Panc1 (cell line): ENCODE data around the gene P2RY6. TPM values are rescaled to one million over a fixed set of nuclear protein-coding genes. Genes with fewer than 3 reads are reported as not detected.
A peak's percentile ranks its signal among the peaks of the same experiment; 100 is the strongest.

Experiments
- ATAC-seq: fragments of 200-7000 bp; cut with Tn5 transposase; 2 replicates; pipeline ENCODE4 v1.9.1; 2020; ENCODE audit warnings: mild to moderate bottlenecking, moderate library complexity
- BruUV-seq: library from RNA; stranded (reverse); fragments of 400-500 nt; replicated peaks from 2 replicates; lab custom pipeline; 2021; lab: Mats Ljungman, UMichigan
- CTCF ChIA-PET: fragments of 300-600 bp; sonication (Branson Sonifier 250); formaldehyde crosslinking; loops from one replicate; lab custom pipeline; 2022; ENCODE audit warnings: antibody characterized with exemption; lab: Charles Lee
- POLR2A ChIA-PET: fragments of 300-600 bp; sonication (Branson Sonifier 250); formaldehyde crosslinking; loops from one replicate; lab custom pipeline; 2022; ENCODE audit warnings: antibody characterized with exemption; lab: Charles Lee
- DNase-seq: peaks from one replicate; pipeline ENCODE4 v3.0.0-alpha.2; 2010; ENCODE audit warnings: low read depth, low spot score
- H3K27ac ChIP-seq: 2 replicates; pipeline ENCODE4 v1.5.1; 2011; ENCODE audit warnings: mild to moderate bottlenecking, low read length, inconsistent platforms
- H3K27me3 ChIP-seq: fragments of 200-500 bp; sonication (Bioruptor generic); 2 replicates; pipeline ENCODE4 v1.6.0; 2014; ENCODE audit warnings: low read length, inconsistent platforms; ENCODE audit not compliant: control insufficient read depth, insufficient read depth
- H3K36me3 ChIP-seq: fragments of 200-500 bp; sonication (Bioruptor generic); 2 replicates; pipeline ENCODE4 v1.5.1; 2014; ENCODE audit warnings: inconsistent platforms, mild to moderate bottlenecking, low read length, moderate library complexity; ENCODE audit not compliant: control insufficient read depth, insufficient read depth
- H3K4me1 ChIP-seq: 2 replicates; pipeline ENCODE4 v1.5.1; 2011; ENCODE audit warnings: inconsistent platforms, mild to moderate bottlenecking, low read length, moderate library complexity; ENCODE audit not compliant: control insufficient read depth, insufficient read depth
- H3K4me3 ChIP-seq, 2 experiments: 2 replicates each; pipeline ENCODE4 v1.5.1; 2011 to 2012; ENCODE audit warnings: low read depth in 2 of 2, low read length in 2 of 2, mild to moderate bottlenecking in 2 of 2, inconsistent platforms in 1 of 2, moderate library complexity in 1 of 2
- H3K9me3 ChIP-seq: fragments of 200-500 bp; sonication (Bioruptor generic); 2 replicates; pipeline ENCODE4 v1.5.1; 2014; ENCODE audit warnings: low read depth, mild to moderate bottlenecking, inconsistent platforms, low read length, moderate library complexity; ENCODE audit not compliant: control insufficient read depth, insufficient read depth
- CTCF ChIP-seq: fragments of 450-650 bp; IDR thresholded peaks from 2 replicates; pipeline ENCODE4 v1.5.1; 2017; ENCODE audit warnings: mild to moderate bottlenecking
- POLR2AphosphoS5 ChIP-seq: IDR thresholded peaks from 2 replicates; pipeline ENCODE4 v1.6.1; 2012; ENCODE audit warnings: mild to moderate bottlenecking, low read depth, low read length, moderate library complexity
- REST ChIP-seq, 2 experiments: IDR thresholded peaks; 2 replicates each; pipeline ENCODE4 v1.6.1; 2011 to 2012; ENCODE audit warnings: low read depth in 2 of 2, control low read depth in 1 of 2, low read length in 1 of 2, mild to moderate bottlenecking in 1 of 2, moderate library complexity in 1 of 2; ENCODE audit not compliant: insufficient read depth in 1 of 2
- SIN3A ChIP-seq: IDR thresholded peaks from 2 replicates; pipeline ENCODE4 v1.6.1; 2012; ENCODE audit warnings: low read depth, mild to moderate bottlenecking, low read length, moderate library complexity, borderline replicate concordance; ENCODE audit not compliant: insufficient read depth
- TCF7L2 ChIP-seq: IDR thresholded peaks from 2 replicates; pipeline ENCODE4 v1.6.1; 2011; ENCODE audit warnings: mild to moderate bottlenecking, low read depth, low read length, inconsistent platforms
- in situ Hi-C: cut with HindIII; loops from 2 replicates; pipeline ENCODE4 v1.10.0; 2016; ENCODE audit warnings: low sequenced_read_pairs, low pct_unique_long_range_greater_than_20kb
- intact Hi-C: fragments of 100-400 bp; cut with micrococcal nuclease; formaldehyde crosslinking; loops from one replicate; pipeline ENCODE4 v1.10.0; 2022; ENCODE audit not compliant: unreplicated experiment
- total RNA-seq: library from RNA; stranded (reverse); gene quantifications from one replicate; pipeline ENCODE4 v1.2.1, GENCODE V29; 2021; ENCODE audit not compliant: unreplicated experiment

Gene P2RY6
- total RNA-seq, 1 experiment from 2014 or later: 0.59 TPM

- DNase-seq: no peak
- no peaks in the 10 kb centered on the region for H3K27me3 ChIP-seq
- TF ChIP-seq REST (IDR thresholded peaks at IDR 0.05; ENCODE audit: insufficient read depth in 1 of 2, low read depth in 2 of 2, low read length in 1 of 2): no peak
- TF ChIP-seq CTCF: no peak
- TF ChIP-seq POLR2AphosphoS5: no peak; the same call in 1 of the 2 replicates
- no peak for TF ChIP-seq TCF7L2
- TF ChIP-seq SIN3A: no peak; the same call in 1 of the 2 replicates
- intact Hi-C loops: loop anchor here (10.0 kb wide), 1 partner anchor 87 kb away; no protein-coding TSS in a partner anchor
- peak within 1 kb of the TSS; percentile 79 to 91 for H3K4me3 ChIP-seq
- peak; percentile 62 for ATAC-seq
- POLR2A ChIA-PET: interaction anchor here (0.6 to 0.7 kb wide), 3 partner anchors 25 to 60 kb away, joined by 3 read pairs; no protein-coding TSS in a partner anchor
- no peaks in the 10 kb centered on the region for H3K36me3 ChIP-seq
- peaks cover 39% of the 10 kb centered on the region for H3K4me1 ChIP-seq
- CTCF ChIA-PET: interaction anchor here (0.9 to 3.4 kb wide), 13 partner anchors 13 to 85 kb away, joined by 3 to 55 read pairs (median 6); no protein-coding TSS in a partner anchor
- in situ Hi-C loops: no loop called here
- no TSS peak for BruUV-seq
- no peaks in the 10 kb centered on the region for H3K9me3 ChIP-seq
- peak within 1 kb of the TSS; percentile 81 for H3K27ac ChIP-seq
These were observed 36.1 kb downstream of the P2RY6 start, which contains the start of gene ARHGEF17 for GRCh38 chr11:73308003-73308960. TSS of gene ARHGEF17 (plus strand) at chr11:73308276. CDS start at chr11:73308639, 363 bp downstream.

GRCh38 chr11:73308961-73309919 lies 37.1 kb downstream of the P2RY6 start:
- intact Hi-C loops (loop anchor here (10.0 kb wide), 1 partner anchor 86 kb away; no protein-coding TSS in a partner anchor), in situ Hi-C loops (no loop called here)
- no peaks in the 10 kb centered on the region for H3K36me3 ChIP-seq
- BruUV-seq: no TSS peak
- DNase-seq: no peak
- CTCF ChIA-PET: interaction anchor here (0.7 to 3.4 kb wide), 6 partner anchors 10 to 73 kb away, joined by 3 to 14 read pairs (median 7); no protein-coding TSS in a partner anchor
- TF ChIP-seq REST (IDR thresholded peaks at IDR 0.05; ENCODE audit: insufficient read depth in 1 of 2, low read depth in 2 of 2, low read length in 1 of 2) (no peak), POLR2AphosphoS5 (peak; percentile 77)
- H3K4me3 ChIP-seq: peak overlapping the region; percentile 79 to 91
- peak; percentile 64 for ATAC-seq
- no peaks in the 10 kb centered on the region for H3K27me3 ChIP-seq
- H3K27ac ChIP-seq: peak overlapping the region; percentile 78
- peaks cover 47% of the 10 kb centered on the region for H3K4me1 ChIP-seq
- no peaks in the 10 kb centered on the region for H3K9me3 ChIP-seq
- POLR2A ChIA-PET: interaction anchor here (0.6 to 0.7 kb wide), 3 partner anchors 20 to 26 kb away, joined by 3 to 6 read pairs (median 3); no protein-coding TSS in a partner anchor
